ENCODE data around the gene CENPF.

DNA sequence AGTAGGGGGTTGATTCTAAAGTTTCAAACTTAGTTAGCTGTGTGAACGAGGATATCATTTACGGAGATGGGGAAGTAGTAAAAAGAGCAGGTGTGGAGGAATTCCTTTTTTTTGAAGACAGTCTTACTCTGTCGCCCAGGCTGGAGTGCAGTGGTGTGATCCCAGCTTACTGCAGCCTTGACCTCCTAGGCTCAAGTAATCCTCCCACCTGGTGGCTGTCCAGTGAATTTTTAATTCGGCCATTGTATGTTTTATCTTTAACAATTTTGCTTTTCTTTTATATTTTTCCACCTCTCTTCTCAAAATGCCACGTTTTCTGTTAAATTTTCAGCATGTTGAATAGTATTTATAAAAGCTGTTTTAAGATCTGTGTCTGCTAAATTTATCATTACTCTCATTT lies 12.3 kb upstream of the CENPF start:
- TF ChIP-seq POLR2A (IDR thresholded peaks at IDR 0.05), result no peak
- TF ChIP-seq, protein P1, sequence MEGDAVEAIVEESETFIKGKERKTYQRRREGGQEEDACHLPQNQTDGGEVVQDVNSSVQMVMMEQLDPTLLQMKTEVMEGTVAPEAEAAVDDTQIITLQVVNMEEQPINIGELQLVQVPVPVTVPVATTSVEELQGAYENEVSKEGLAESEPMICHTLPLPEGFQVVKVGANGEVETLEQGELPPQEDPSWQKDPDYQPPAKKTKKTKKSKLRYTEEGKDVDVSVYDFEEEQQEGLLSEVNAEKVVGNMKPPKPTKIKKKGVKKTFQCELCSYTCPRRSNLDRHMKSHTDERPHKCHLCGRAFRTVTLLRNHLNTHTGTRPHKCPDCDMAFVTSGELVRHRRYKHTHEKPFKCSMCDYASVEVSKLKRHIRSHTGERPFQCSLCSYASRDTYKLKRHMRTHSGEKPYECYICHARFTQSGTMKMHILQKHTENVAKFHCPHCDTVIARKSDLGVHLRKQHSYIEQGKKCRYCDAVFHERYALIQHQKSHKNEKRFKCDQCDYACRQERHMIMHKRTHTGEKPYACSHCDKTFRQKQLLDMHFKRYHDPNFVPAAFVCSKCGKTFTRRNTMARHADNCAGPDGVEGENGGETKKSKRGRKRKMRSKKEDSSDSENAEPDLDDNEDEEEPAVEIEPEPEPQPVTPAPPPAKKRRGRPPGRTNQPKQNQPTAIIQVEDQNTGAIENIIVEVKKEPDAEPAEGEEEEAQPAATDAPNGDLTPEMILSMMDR (IDR thresholded peaks at IDR 0.05 in 4 of 5, conservative IDR thresholded peaks at IDR 0.05 in 1 of 5), result no peak
